IMR-90 (cell line): Measurements from ENCODE around the gene UBAC1. TPM values are rescaled to one million over a fixed set of nuclear protein-coding genes. Genes with fewer than 3 reads are reported as not detected.
"Not testable (repeated sequence)": the region's sequence is repeated elsewhere in the genome, so short reads cannot be mapped to it uniquely, and the experiment has no call there.

Experiments used
- ATAC-seq: fragments of 200-7000 bp; cut with Tn5 transposase; 2 replicates; pipeline ENCODE4 v1.9.1; 2020; ENCODE audit warnings: low read depth, mild to moderate bottlenecking, moderate library complexity
- BruUV-seq: library from RNA; stranded (reverse); fragments of 400-500 nt; replicated peaks from 2 replicates; lab custom pipeline; 2021; lab: Mats Ljungman, UMichigan
- CTCF ChIA-PET: fragments of 300-600 bp; formaldehyde crosslinking; extraction: SDS; loops from one replicate; lab custom pipeline; 2021; ENCODE audit warnings: antibody characterized with exemption; lab: Yijun Ruan, JAX
- POLR2A ChIA-PET: fragments of 300-600 bp; sonication (Branson Sonifier 250); formaldehyde crosslinking; loops from one replicate; lab custom pipeline; 2022; ENCODE audit warnings: antibody characterized with exemption; ENCODE audit not compliant: unreplicated experiment; lab: Charles Lee
- DNase-seq: peaks from one replicate; pipeline ENCODE4 v3.0.0; 2013
- H2AFZ ChIP-seq: replicated peaks from 2 replicates; pipeline ENCODE3; 2013; ENCODE audit warnings: low read length, mild to moderate bottlenecking; ENCODE audit not compliant: poor library complexity
- H2AK5ac ChIP-seq: 2 replicates; pipeline ENCODE4 v1.6.1; 2013; ENCODE audit warnings: low read depth, low read length, inconsistent platforms
- H2AK9ac ChIP-seq: replicated peaks from 2 replicates; pipeline ENCODE3; 2013; ENCODE audit warnings: mild to moderate bottlenecking, low read depth, low read length, moderate library complexity; ENCODE audit not compliant: poor library complexity
- H2BK120ac ChIP-seq: 2 replicates; pipeline ENCODE4 v1.6.1; 2013; ENCODE audit warnings: low read depth, low read length, inconsistent platforms
- H2BK15ac ChIP-seq: 3 replicates; pipeline ENCODE4 v1.6.1; 2013; ENCODE audit warnings: low read depth, low read length, inconsistent platforms
- H2BK20ac ChIP-seq: 2 replicates; pipeline ENCODE4 v1.6.1; 2013; ENCODE audit warnings: low read depth, mild to moderate bottlenecking, inconsistent platforms, low read length, moderate library complexity
- H2BK5ac ChIP-seq: 2 replicates; pipeline ENCODE4 v1.6.1; 2013; ENCODE audit warnings: mild to moderate bottlenecking, low read depth, low read length, inconsistent platforms; ENCODE audit not compliant: poor library complexity, severe bottlenecking
- H3K14ac ChIP-seq: replicated peaks from 2 replicates; pipeline ENCODE4 v1.6.1; 2013; ENCODE audit warnings: low read depth, low read length, inconsistent platforms
- H3K18ac ChIP-seq: 2 replicates; pipeline ENCODE4 v1.6.1; 2013; ENCODE audit warnings: low read depth, low read length, control low read depth
- H3K23ac ChIP-seq: 2 replicates; pipeline ENCODE4 v1.6.1; 2013; ENCODE audit warnings: low read depth, low read length, inconsistent platforms
- H3K27ac ChIP-seq: 2 replicates; pipeline ENCODE4 v1.5.1; 2013; ENCODE audit warnings: mild to moderate bottlenecking, control low read depth, low read length; ENCODE audit not compliant: insufficient read depth
- H3K27me3 ChIP-seq: 2 replicates; pipeline ENCODE4 v1.6.1; 2013; ENCODE audit warnings: low read length; ENCODE audit not compliant: control insufficient read depth, insufficient read depth
- H3K36me3 ChIP-seq: 2 replicates; pipeline ENCODE4 v1.6.1; 2013; ENCODE audit warnings: low read length, mixed read lengths; ENCODE audit not compliant: control insufficient read depth, insufficient read depth
- H3K4ac ChIP-seq: 2 replicates; pipeline ENCODE4 v1.6.1; 2013; ENCODE audit warnings: low read depth, low read length, inconsistent platforms
- H3K4me1 ChIP-seq: 2 replicates; pipeline ENCODE4 v1.6.1; 2013; ENCODE audit warnings: low read length, mixed read lengths; ENCODE audit not compliant: control insufficient read depth, insufficient read depth
- H3K4me2 ChIP-seq: 2 replicates; pipeline ENCODE4 v1.6.1; 2013; ENCODE audit warnings: low read depth, mild to moderate bottlenecking, control low read depth, low read length, moderate library complexity
- H3K4me3 ChIP-seq: 2 replicates; pipeline ENCODE4 v1.5.1; 2013; ENCODE audit warnings: low read depth, mild to moderate bottlenecking, control low read depth, low read length, moderate library complexity; ENCODE audit not compliant: insufficient read depth
- H3K56ac ChIP-seq: 2 replicates; pipeline ENCODE4 v1.6.1; 2013; ENCODE audit warnings: low read length, inconsistent platforms; ENCODE audit not compliant: insufficient read depth; ENCODE audit errors: extremely low read depth
- H3K79me1 ChIP-seq, 2 experiments: 2 replicates each; pipeline ENCODE4 v1.6.1; 2013; ENCODE audit warnings: low read length in 2 of 2, inconsistent platforms in 1 of 2, low read depth in 1 of 2
- H3K9ac ChIP-seq: 2 replicates; pipeline ENCODE4 v1.6.1; 2013; ENCODE audit warnings: low read depth, low read length, control low read depth
- H3K9me1 ChIP-seq: 2 replicates; pipeline ENCODE4 v1.6.1; 2013; ENCODE audit warnings: low read length, inconsistent platforms; ENCODE audit not compliant: insufficient read depth
- H3K9me3 ChIP-seq: 2 replicates; pipeline ENCODE4 v1.6.1; 2013; ENCODE audit warnings: low read length; ENCODE audit not compliant: control insufficient read depth, insufficient read depth
- H4K20me1 ChIP-seq: 2 replicates; pipeline ENCODE4 v1.6.1; 2013; ENCODE audit warnings: low read length, inconsistent platforms; ENCODE audit not compliant: insufficient read depth
- H4K5ac ChIP-seq: 2 replicates; pipeline ENCODE4 v1.6.1; 2013; ENCODE audit warnings: mild to moderate bottlenecking, low read depth, low read length, control low read depth
- H4K8ac ChIP-seq, 2 experiments: 2 replicates each; pipeline ENCODE4 v1.6.1; 2013; ENCODE audit warnings: low read depth in 2 of 2, low read length in 2 of 2, control low read depth in 1 of 2, inconsistent platforms in 1 of 2
- H4K91ac ChIP-seq: 2 replicates; pipeline ENCODE4 v1.6.1; 2013; ENCODE audit warnings: low read depth, low read length, inconsistent platforms; ENCODE audit not compliant: insufficient read depth
- WGBS, 2 experiments: methylation state at CpG; one replicate each; pipeline versions ENCODE4 v1.1.5 to v1.1.7; 2013; ENCODE audit warnings: missing lambda C conversion rate in 2 of 2; ENCODE audit not compliant: insufficient read length in 1 of 2; ENCODE audit errors: extremely low coverage in 2 of 2; 5-methylcytosine and 5-hydroxymethylcytosine counted together
- dilution Hi-C: fragments of 300-500 bp; cut with HindIII; formaldehyde crosslinking; loops from one replicate; pipeline ENCODE4 v1.14.3; 2018; ENCODE audit warnings: low sequenced_read_pairs; ENCODE audit not compliant: unreplicated experiment
- in situ Hi-C: fragments of 300-500 bp; cut with MboI; formaldehyde crosslinking; loops from 3 replicates; pipeline ENCODE4 v1.14.3; 2019; ENCODE audit warnings: low sequenced_read_pairs, inconsistent platforms, mixed read lengths
- intact Hi-C: fragments of 100-400 bp; cut with micrococcal nuclease; formaldehyde crosslinking; loops from 2 replicates; pipeline ENCODE4 v1.10.0; 2022
- polyA plus RNA-seq, 3 experiments: library from polyadenylated mRNA; depleted of rRNA; stranded (reverse); fragments of >200 nt; gene quantifications; 2 replicates each; pipeline ENCODE4 v1.2.3, GENCODE V29; 2012; ENCODE audit warnings: low replicate concordance in 1 of 3
- total RNA-seq: library from RNA; depleted of rRNA; stranded (reverse); fragments of >200 nt; gene quantifications from 2 replicates; pipeline ENCODE4 v1.2.3, GENCODE V29; 2012

Gene UBAC1
- total and polyA plus RNA-seq, 2 of the 4 experiments (the other 2 are of a cell fraction), result 25.3 to 33.9 TPM

GRCh38 chr9:135950841-135951240 is 10.3 kb downstream of the UBAC1 start:
- intact Hi-C loops, result not testable (repeated sequence)

More at GRCh38 chr9:135950841-135951240, 10.3 kb downstream of the UBAC1 start:
- H2BK5ac ChIP-seq, CTCF ChIA-PET, H3K23ac ChIP-seq, H4K91ac ChIP-seq, H3K4ac ChIP-seq, H3K56ac ChIP-seq, H2BK120ac ChIP-seq, H2AK9ac ChIP-seq, H3K27me3 ChIP-seq, H3K9ac ChIP-seq, H2BK15ac ChIP-seq, H3K27ac ChIP-seq, H3K18ac ChIP-seq, dilution Hi-C loops, H3K9me1 ChIP-seq, H3K14ac ChIP-seq, DNase-seq, H4K5ac ChIP-seq, POLR2A ChIA-PET, H2BK20ac ChIP-seq, H3K4me3 ChIP-seq, ATAC-seq, H2AFZ ChIP-seq, H3K4me1 ChIP-seq, H3K4me2 ChIP-seq, BruUV-seq, in situ Hi-C loops, H3K9me3 ChIP-seq: not testable (repeated sequence)
- Histone ChIP-seq H4K8ac (0 out of 4 replicates have a peak overlapping the region, but pooled peaks of 1 of the 2 experiments have one; percentile 0), H3K79me1 (peaks cover 13 to 49% of the 10 kb centered on the region in 2 experiments; a peak in 3 of 4 replicates), H3K36me3 (peaks cover 36% of the 10 kb centered on the region), H2AK5ac (peak overlapping the region; percentile 24; the same call in 1 of the 2 replicates), H4K20me1 (peaks cover 10% of the 10 kb centered on the region)
- WGBS, 2 experiments, result no CpG with 5 or more reads among the region's 4 CpGs
